H1 (cell line): Measurements from ENCODE around the gene OPN5. TPM values are rescaled to one million over a fixed set of nuclear protein-coding genes. Genes with fewer than 3 reads are reported as not detected.

ENCODE experiments used
- CTCF ChIA-PET: fragments of 300-600 bp; sonication (Branson Sonifier 250); formaldehyde crosslinking; loops from one replicate; lab custom pipeline; 2021; ENCODE audit not compliant: partially characterized antibody; lab: Charles Lee
- POLR2A ChIA-PET: fragments of 300-600 bp; sonication (Branson Sonifier 250); formaldehyde crosslinking; loops from one replicate; lab custom pipeline; 2021; ENCODE audit warnings: inconsistent platforms; ENCODE audit not compliant: partially characterized antibody; lab: Charles Lee
- DNase-seq, 2 experiments: peaks; one replicate each; pipeline versions ENCODE4 v3.0.0 to v3.0.0-alpha.2; 2010 to 2022; ENCODE audit warnings: low spot score in 2 of 2, low read depth in 1 of 2, mixed read lengths in 1 of 2
- FAIRE-seq: peaks from 2 replicates; lab custom pipeline; 2011; peaks lifted over from hg19 to GRCh38; lab: Jason Lieb, UNC
- H2AFZ ChIP-seq: 2 replicates; pipeline ENCODE4 v1.8.1; 2012; ENCODE audit warnings: low read length, inconsistent platforms
- H2AK5ac ChIP-seq: 2 replicates; pipeline ENCODE4 v1.6.1; 2013; ENCODE audit warnings: low read depth, low read length
- H2BK120ac ChIP-seq: replicated peaks from 2 replicates; pipeline ENCODE3; 2013; ENCODE audit warnings: low read depth, low read length, inconsistent platforms
- H2BK12ac ChIP-seq: 2 replicates; pipeline ENCODE4 v1.6.1; 2013; ENCODE audit warnings: low read depth, low read length
- H2BK15ac ChIP-seq: 2 replicates; pipeline ENCODE4 v1.6.1; 2013; ENCODE audit warnings: low read length
- H2BK20ac ChIP-seq: 2 replicates; pipeline ENCODE4 v1.6.1; 2013; ENCODE audit warnings: low read length
- H2BK5ac ChIP-seq: 2 replicates; pipeline ENCODE4 v1.6.1; 2013; ENCODE audit warnings: low read depth, low read length
- H3K14ac ChIP-seq: 2 replicates; pipeline ENCODE4 v1.6.1; 2013; ENCODE audit warnings: inconsistent platforms; ENCODE audit not compliant: insufficient read length
- H3K18ac ChIP-seq: 2 replicates; pipeline ENCODE4 v1.6.1; 2013; ENCODE audit warnings: low read length; ENCODE audit errors: extremely low read depth
- H3K23ac ChIP-seq: 2 replicates; pipeline ENCODE4 v1.6.1; 2013; ENCODE audit warnings: inconsistent platforms; ENCODE audit not compliant: insufficient read length
- H3K23me2 ChIP-seq: 2 replicates; pipeline ENCODE4 v1.6.1; 2013; ENCODE audit warnings: low read depth, low read length
- H3K27ac ChIP-seq: 2 replicates; pipeline ENCODE4 v1.6.1; 2011; ENCODE audit warnings: low read depth, low read length, inconsistent platforms
- H3K27me3 ChIP-seq, 4 experiments: replicated peaks in 1 of 4; 1 replicate in 1 of 4; 2 replicates in 3 of 4; pipeline versions ENCODE4 v1.6.1 to v1.8.1; 2011 to 2013; ENCODE audit warnings: low read length in 3 of 4, mild to moderate bottlenecking in 3 of 4, inconsistent platforms in 2 of 4, mixed read lengths in 2 of 4, moderate library complexity in 1 of 4; ENCODE audit not compliant: control insufficient read depth in 3 of 4, insufficient read depth in 3 of 4; ENCODE audit errors: extremely low read depth in 1 of 4
- H3K36me3 ChIP-seq, 4 experiments: 2 replicates each; pipeline versions ENCODE4 v1.6.1 to v1.8.1; 2011 to 2013; ENCODE audit warnings: mild to moderate bottlenecking in 4 of 4, low read length in 3 of 4, moderate library complexity in 2 of 4, control low read depth in 1 of 4, inconsistent platforms in 1 of 4; ENCODE audit not compliant: insufficient read depth in 4 of 4, control insufficient read depth in 2 of 4
- H3K4ac ChIP-seq: replicated peaks from 2 replicates; pipeline ENCODE3; 2013; ENCODE audit warnings: low read length, low read depth, mixed read lengths, inconsistent platforms; ENCODE audit not compliant: insufficient read length
- H3K4me1 ChIP-seq, 4 experiments: replicated peaks in 1 of 4; 1 replicate in 1 of 4; 2 replicates in 3 of 4; pipeline versions ENCODE4 v1.6.1 to v1.8.1; 2011 to 2013; ENCODE audit warnings: low read length in 3 of 4, inconsistent platforms in 2 of 4, mixed read lengths in 1 of 4; ENCODE audit not compliant: insufficient read depth in 4 of 4, control insufficient read depth in 3 of 4
- H3K4me2 ChIP-seq, 2 experiments: 2 replicates each; pipeline versions ENCODE4 v1.6.1 to v1.8.1; 2011 to 2013; ENCODE audit warnings: low read depth in 2 of 2, low read length in 2 of 2, control low read depth in 1 of 2, inconsistent platforms in 1 of 2, mild to moderate bottlenecking in 1 of 2; ENCODE audit not compliant: insufficient read depth in 1 of 2
- H3K4me3 ChIP-seq, 4 experiments: fragments of 200-600, 300-600 bp in 1 of 4; sonication (generic), shearing (Covaris generic), sonication (Bioruptor Twin) in 1 of 4; 2 replicates each; pipeline versions ENCODE4 v1.5.1 to v1.8.1; 2011 to 2016; ENCODE audit warnings: low read length in 4 of 4, low read depth in 3 of 4, control low read depth in 2 of 4, inconsistent platforms in 2 of 4, mild to moderate bottlenecking in 2 of 4, mixed read lengths in 1 of 4, moderate library complexity in 1 of 4; ENCODE audit not compliant: insufficient read depth in 2 of 4; ENCODE audit errors: extremely low read depth in 1 of 4
- H3K56ac ChIP-seq: replicated peaks from 2 replicates; pipeline ENCODE3; 2013; ENCODE audit warnings: low read depth, mild to moderate bottlenecking, mixed read lengths, low read length, inconsistent platforms; ENCODE audit not compliant: insufficient read length
- H3K79me1 ChIP-seq: 2 replicates; pipeline ENCODE4 v1.6.1; 2013; ENCODE audit warnings: low read depth, low read length, control low read depth
- H3K79me2 ChIP-seq, 2 experiments: 2 replicates each; pipeline versions ENCODE4 v1.6.1 to v1.8.1; 2012 to 2013; ENCODE audit warnings: low read length in 2 of 2, mild to moderate bottlenecking in 2 of 2, inconsistent platforms in 1 of 2; ENCODE audit not compliant: insufficient read depth in 2 of 2, control insufficient read depth in 1 of 2
- H3K9ac ChIP-seq, 4 experiments: replicated peaks in 1 of 4; 1 replicate in 1 of 4; 2 replicates in 3 of 4; pipeline versions ENCODE4 v1.6.1 to v1.8.1; 2011 to 2013; ENCODE audit warnings: low read depth in 3 of 4, low read length in 3 of 4, control low read depth in 2 of 4, mild to moderate bottlenecking in 2 of 4, moderate library complexity in 2 of 4, inconsistent platforms in 1 of 4; ENCODE audit errors: extremely low read depth in 1 of 4
- H3K9me3 ChIP-seq, 2 experiments: 2 replicates each; pipeline versions ENCODE4 v1.6.1 to v1.8.1; 2012 to 2013; ENCODE audit warnings: mild to moderate bottlenecking in 2 of 2, moderate library complexity in 2 of 2, control low read depth in 1 of 2, inconsistent platforms in 1 of 2, low read depth in 1 of 2, low read length in 1 of 2, mixed read lengths in 1 of 2; ENCODE audit not compliant: insufficient read depth in 2 of 2
- H4K20me1 ChIP-seq, 2 experiments: replicated peaks in 1 of 2; 2 replicates each; pipeline versions ENCODE3 to v1.8.1; 2011 to 2013; ENCODE audit warnings: inconsistent platforms in 2 of 2, low read length in 2 of 2, mild to moderate bottlenecking in 1 of 2; ENCODE audit not compliant: insufficient read depth in 2 of 2, control insufficient read depth in 1 of 2
- H4K5ac ChIP-seq: 2 replicates; pipeline ENCODE4 v1.6.1; 2013; ENCODE audit warnings: low read length, low read depth, mixed read lengths, inconsistent platforms; ENCODE audit not compliant: insufficient read length
- H4K8ac ChIP-seq: 2 replicates; pipeline ENCODE4 v1.8.0; 2013; ENCODE audit warnings: mild to moderate bottlenecking, moderate library complexity, low read length, inconsistent platforms; ENCODE audit not compliant: insufficient read depth; ENCODE audit errors: extremely low read depth
- H4K91ac ChIP-seq: replicated peaks from 2 replicates; pipeline ENCODE3; 2013; ENCODE audit warnings: low read length, mixed read lengths, inconsistent platforms; ENCODE audit not compliant: insufficient read length
- KDM4A ChIP-seq: IDR thresholded peaks from one replicate; pipeline ENCODE4 v1.7.1; 2012; ENCODE audit warnings: low read depth, mild to moderate bottlenecking, moderate library complexity, low read length, inconsistent platforms; ENCODE audit not compliant: severe bottlenecking
- NANOG ChIP-seq: IDR thresholded peaks from 2 replicates; pipeline ENCODE4 v1.6.1; 2011; ENCODE audit warnings: low read length, low read depth, mild to moderate bottlenecking, inconsistent platforms; ENCODE audit not compliant: insufficient read depth, poor library complexity, severe bottlenecking
- NRF1 ChIP-seq: IDR thresholded peaks from 2 replicates; pipeline ENCODE4 v1.6.1; 2011; ENCODE audit warnings: mild to moderate bottlenecking, low read depth, low read length, improper control_type of control experiment
- POU5F1 ChIP-seq: IDR thresholded peaks from 2 replicates; pipeline ENCODE4 v1.6.1; 2011; ENCODE audit warnings: low read depth, mild to moderate bottlenecking, low read length, moderate library complexity
- RAD21 ChIP-seq, 2 experiments: IDR thresholded peaks in 1 of 2; conservative IDR thresholded peaks in 1 of 2; 2 replicates each; pipeline ENCODE4 v1.6.1; 2011; ENCODE audit warnings: low read depth in 2 of 2, low read length in 2 of 2, improper control_type of control experiment in 1 of 2, inconsistent platforms in 1 of 2, mild to moderate bottlenecking in 1 of 2, moderate library complexity in 1 of 2
- TEAD4 ChIP-seq: IDR thresholded peaks from 2 replicates; pipeline ENCODE4 v1.6.1; 2012; ENCODE audit warnings: low read depth, low read length, inconsistent platforms, mixed read lengths
- WGBS, 2 experiments: shearing (Covaris generic) in 1 of 2; methylation state at CpG; one replicate each; pipeline versions ENCODE4 v1.1.6 to v1.1.7; 2013 to 2015; ENCODE audit warnings: low lambda C conversion rate in 2 of 2, mixed read lengths in 2 of 2, inconsistent platforms in 1 of 2, low coverage in 1 of 2, missing lambda C conversion rate in 1 of 2; ENCODE audit not compliant: insufficient replicate concordance in 2 of 2, insufficient coverage in 1 of 2, insufficient read length in 1 of 2; ENCODE audit errors: extremely low coverage in 1 of 2, missing lambda C conversion rate in 1 of 2; 5-methylcytosine and 5-hydroxymethylcytosine counted together
- polyA plus RNA-seq, 7 experiments: library from polyadenylated mRNA; depleted of rRNA in 3 of 7; stranded (reverse) in 5 of 7; unstranded in 2 of 7; fragments of >200 nt in 5 of 7; fragments of 200-250 nt in 2 of 7; gene quantifications; 1 replicate in 5 of 7; 2 replicates in 1 of 7; 4 replicates in 1 of 7; pipeline versions ENCODE4 v1.2.1 to v1.2.3, GENCODE V29; 2011 to 2013; ENCODE audit warnings: missing spikeins in 2 of 7, mixed read lengths in 2 of 7
- total RNA-seq: library from RNA; stranded (reverse); fragmentation: NEBNext Ultra II Directional; extraction: Animal tissue kit (Norgen Biotek cat#: 25700); gene quantifications from 2 replicates; pipeline ENCODE4 v1.2.1, GENCODE V29; 2021
- TF ChIP-seq, protein P1 (sequence below), 3 experiments: IDR thresholded peaks; 1 replicate in 2 of 3; 2 replicates in 1 of 3; pipeline versions ENCODE4 v1.5.1 to v1.6.1; 2011; ENCODE audit warnings: low read length in 3 of 3, mild to moderate bottlenecking in 3 of 3, inconsistent platforms in 2 of 3, low read depth in 1 of 3, moderate library complexity in 1 of 3; ENCODE audit not compliant: insufficient read depth in 1 of 3; ENCODE audit errors: control extremely low read depth in 1 of 3

The OPN5 gene
- total and polyA plus RNA-seq, 2 of the 8 experiments (the other 6 are each of a cell fraction or from before 2014, with no cell fraction given) = not detected

DNA sequence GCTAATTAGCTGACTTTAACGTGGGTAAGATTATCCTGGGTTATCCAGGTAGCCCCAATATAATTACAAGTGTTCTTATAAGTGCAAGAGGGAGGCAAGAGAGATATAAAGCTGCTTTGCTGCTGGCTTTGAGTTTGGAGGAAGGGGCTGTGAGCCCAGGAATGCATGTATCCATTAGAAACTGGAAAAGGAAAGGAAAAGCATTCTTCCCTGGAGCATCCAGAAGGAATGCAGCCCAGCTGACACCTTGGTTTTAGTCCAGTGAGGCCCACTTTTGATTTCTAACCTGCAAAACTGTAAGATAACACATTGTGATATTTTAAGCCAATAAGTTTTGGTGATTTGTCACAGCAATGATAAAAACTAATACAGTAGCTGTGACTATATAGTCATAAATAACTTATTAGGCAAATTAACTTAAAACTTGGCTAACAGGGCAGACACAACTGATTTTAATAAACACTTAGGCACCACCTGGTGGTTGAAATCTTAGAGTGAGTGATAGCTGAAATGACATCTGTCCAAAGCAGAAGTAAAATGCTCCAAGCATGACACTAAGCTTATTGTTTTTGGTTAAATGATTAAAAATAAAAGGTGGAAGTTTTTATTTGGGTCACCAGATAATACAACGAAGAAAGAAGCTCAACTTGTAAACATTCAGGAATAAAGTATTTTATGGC, 47.8 kb upstream of the OPN5 start:
- Histone ChIP-seq H3K27me3 (no peaks in the 10 kb centered on the region), H3K4me1 (peaks cover 4 to 18% (median 9%) of the 10 kb centered on the region in 4 experiments; a peak in 6 of 7 replicates), H4K8ac (no peak overlapping the region), H2AFZ (peak overlapping the region; percentile 21; the same call in 1 of the 2 replicates), H4K91ac (no peak overlapping the region), H3K9ac (no peak overlapping the region), H3K9me3 (no peaks in the 10 kb centered on the region), H3K14ac (no peak overlapping the region), H2BK120ac (no peak overlapping the region), H4K5ac (no peak overlapping the region), H4K20me1 (no peaks in the 10 kb centered on the region), H2BK12ac (no peak overlapping the region; the same call in 1 of the 2 replicates), H3K79me1 (no peaks in the 10 kb centered on the region), H3K27ac (no peak overlapping the region), H3K23me2 (no peaks in the 10 kb centered on the region), H3K23ac (no peak overlapping the region), H2BK5ac (no peak overlapping the region), H3K4me2 (peak overlapping the region in 1 of 2 experiments; percentile 12; a peak in 2 of 4 replicates), H3K18ac (no peak overlapping the region; the same call in 1 of the 2 replicates), H3K4me3 (no peak overlapping the region; a peak in 1 of 8 replicates), H2AK5ac (no peak overlapping the region), H3K79me2 (no peaks in the 10 kb centered on the region), H3K4ac (no peak overlapping the region), H2BK15ac (no peak overlapping the region), H3K56ac (no peak overlapping the region), H2BK20ac (no peak overlapping the region), H3K36me3 (no peaks in the 10 kb centered on the region)
- POLR2A ChIA-PET = interaction anchor here (1.3 to 1.5 kb wide), 2 partner anchors 9 to 256 kb away, joined by 6 read pairs; no protein-coding TSS in a partner anchor
- CTCF ChIA-PET = interaction anchor here (0.8 to 3.0 kb wide), 15 partner anchors 9 to 331 kb away, joined by 3 to 30 read pairs (median 4); no protein-coding TSS in a partner anchor
- WGBS, 2 experiments = 44% methylated on average over 2 of the region's 2 CpGs; no CpG with 5 or more reads in 1 of the 2 experiments
- DNase-seq = no peak
- TF ChIP-seq RAD21 (IDR thresholded peaks at IDR 0.05 in 1 of 2, conservative IDR thresholded peaks at IDR 0.05 in 1 of 2; ENCODE audit: low read depth in 2 of 2, low read length in 2 of 2) = peak; percentile 37 to 39
- TF ChIP-seq POU5F1 = no peak
- no peak for TF ChIP-seq NANOG
- no peak for TF ChIP-seq NRF1
- TF ChIP-seq KDM4A = no peak
- TF ChIP-seq TEAD4 = 0 out of 2 replicates have a peak, but pooled peaks have one; percentile 44
- TF ChIP-seq, protein P1, sequence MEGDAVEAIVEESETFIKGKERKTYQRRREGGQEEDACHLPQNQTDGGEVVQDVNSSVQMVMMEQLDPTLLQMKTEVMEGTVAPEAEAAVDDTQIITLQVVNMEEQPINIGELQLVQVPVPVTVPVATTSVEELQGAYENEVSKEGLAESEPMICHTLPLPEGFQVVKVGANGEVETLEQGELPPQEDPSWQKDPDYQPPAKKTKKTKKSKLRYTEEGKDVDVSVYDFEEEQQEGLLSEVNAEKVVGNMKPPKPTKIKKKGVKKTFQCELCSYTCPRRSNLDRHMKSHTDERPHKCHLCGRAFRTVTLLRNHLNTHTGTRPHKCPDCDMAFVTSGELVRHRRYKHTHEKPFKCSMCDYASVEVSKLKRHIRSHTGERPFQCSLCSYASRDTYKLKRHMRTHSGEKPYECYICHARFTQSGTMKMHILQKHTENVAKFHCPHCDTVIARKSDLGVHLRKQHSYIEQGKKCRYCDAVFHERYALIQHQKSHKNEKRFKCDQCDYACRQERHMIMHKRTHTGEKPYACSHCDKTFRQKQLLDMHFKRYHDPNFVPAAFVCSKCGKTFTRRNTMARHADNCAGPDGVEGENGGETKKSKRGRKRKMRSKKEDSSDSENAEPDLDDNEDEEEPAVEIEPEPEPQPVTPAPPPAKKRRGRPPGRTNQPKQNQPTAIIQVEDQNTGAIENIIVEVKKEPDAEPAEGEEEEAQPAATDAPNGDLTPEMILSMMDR (IDR thresholded peaks at IDR 0.05; ENCODE audit: control extremely low read depth in 1 of 3, insufficient read depth in 1 of 3, low read depth in 1 of 3, low read length in 3 of 3) = peak in 1 of 3 experiments; percentile 25; a peak in 2 of 4 replicates
- FAIRE-seq = peak; percentile 19
